SU-DHL-6 (cell line): ENCODE results near the gene ZC3H14.

Experiments used
- H2AFZ ChIP-seq: fragments of 200-600 bp; sonication (generic); 2 replicates; pipeline ENCODE4 v1.6.1; 2014; ENCODE audit warnings: low read depth, mild to moderate bottlenecking, moderate library complexity, mixed read lengths, antibody characterized with exemption, low read length; ENCODE audit not compliant: severe bottlenecking
- H3F3A ChIP-seq: fragments of 200-600 bp; shearing (Covaris generic); 2 replicates; pipeline ENCODE4 v1.6.0; 2016; ENCODE audit warnings: antibody characterized with exemption, mild to moderate bottlenecking; ENCODE audit not compliant: insufficient read depth
- H3K27ac ChIP-seq: fragments of 200-600 bp; sonication (generic); 2 replicates; pipeline ENCODE4 v1.5.1; 2016; ENCODE audit warnings: low read depth, mild to moderate bottlenecking, low read length, moderate library complexity, mixed read lengths
- H3K27me3 ChIP-seq: fragments of 200-600 bp; sonication (generic), shearing (Covaris generic); 2 replicates; pipeline ENCODE4 v1.6.0; 2014; ENCODE audit warnings: mild to moderate bottlenecking, low read length
- H3K36me3 ChIP-seq: fragments of 200-600 bp; sonication (generic); 2 replicates; pipeline ENCODE4 v1.6.1; 2014; ENCODE audit warnings: mild to moderate bottlenecking, low read length, mixed read lengths
- H3K4me2 ChIP-seq: fragments of 300-600, 200-600 bp; shearing (Covaris generic), sonication (generic); 2 replicates; pipeline ENCODE4 v1.6.0; 2014; ENCODE audit warnings: low read length, low read depth, mild to moderate bottlenecking; ENCODE audit not compliant: poor library complexity, severe bottlenecking
- H3K4me3 ChIP-seq: fragments of 200-600 bp; sonication (generic); 2 replicates; pipeline ENCODE4 v1.5.1; 2014; ENCODE audit warnings: antibody characterized with exemption, low read length, mild to moderate bottlenecking, mixed read lengths; ENCODE audit not compliant: insufficient read depth, poor library complexity, severe bottlenecking
- H3K79me2 ChIP-seq: fragments of 200-600 bp; sonication (generic); 2 replicates; pipeline ENCODE4 v1.6.1; 2014; ENCODE audit warnings: mild to moderate bottlenecking, low read length, moderate library complexity; ENCODE audit not compliant: insufficient read depth
- H3K9ac ChIP-seq: fragments of 200-600 bp; sonication (generic); 2 replicates; pipeline ENCODE4 v1.7.0; 2014; ENCODE audit warnings: mild to moderate bottlenecking, low read length
- H3K9me2 ChIP-seq: fragments of 200-600 bp; sonication (generic); replicated peaks from 2 replicates; pipeline ENCODE4 v1.6.1; 2014; ENCODE audit warnings: low read length; ENCODE audit not compliant: insufficient read depth
- H3K9me3 ChIP-seq: fragments of 200-600 bp; sonication (generic); 2 replicates; pipeline ENCODE4 v1.6.1; 2014; ENCODE audit warnings: low read length, mixed read lengths; ENCODE audit not compliant: insufficient read depth
- H4K20me1 ChIP-seq: fragments of 200-600 bp; sonication (generic); 2 replicates; pipeline ENCODE4 v1.6.1; 2014; ENCODE audit warnings: low read depth, mild to moderate bottlenecking, antibody characterized with exemption, low read length, moderate library complexity, mixed read lengths
- CTCF ChIP-seq: fragments of 200-600 bp; sonication (generic); IDR thresholded peaks from one replicate; pipeline ENCODE4 v1.5.1; 2017; ENCODE audit warnings: antibody characterized with exemption, mild to moderate bottlenecking, low read length, moderate library complexity; ENCODE audit not compliant: insufficient read depth, poor library complexity, severe bottlenecking
- EZH2phosphoT487 ChIP-seq: fragments of 200-600 bp; sonication (generic), shearing (Covaris generic); conservative IDR thresholded peaks from 2 replicates; pipeline ENCODE4 v1.6.1; 2018; ENCODE audit warnings: mild to moderate bottlenecking, antibody characterized with exemption, low read length, moderate library complexity, mixed read lengths

The ZC3H14 gene

GRCh38 chr14:88568196-88568595 lies 5.4 kb downstream of the ZC3H14 start:
- Histone ChIP-seq H3K9me3 (no peaks in the 10 kb centered on the region), H3F3A (peaks cover 4% of the 10 kb centered on the region; the same call in 1 of the 2 replicates), H2AFZ (no peak overlapping the region), H3K27me3 (no peaks in the 10 kb centered on the region), H3K4me3 (no peak overlapping the region), H3K27ac (no peak overlapping the region), H3K9me2 (no peaks in the 10 kb centered on the region), H3K4me2 (no peak overlapping the region), H4K20me1 (no peaks in the 10 kb centered on the region), H3K9ac (no peak overlapping the region), H3K79me2 (peaks cover 22% of the 10 kb centered on the region; the same call in 1 of the 2 replicates), H3K36me3 (peaks cover 30% of the 10 kb centered on the region)
- TF ChIP-seq EZH2phosphoT487 (no peak), CTCF (no peak)

- Histone ChIP-seq H3K27ac (no peak overlapping the region), H3F3A (peaks cover 4% of the 10 kb centered on the region; the same call in 1 of the 2 replicates), H3K4me3 (no peak overlapping the region), H3K36me3 (peaks cover 41% of the 10 kb centered on the region), H3K4me2 (no peak overlapping the region), H3K9me3 (no peaks in the 10 kb centered on the region), H2AFZ (no peak overlapping the region), H3K9ac (no peak overlapping the region), H4K20me1 (no peaks in the 10 kb centered on the region), H3K27me3 (no peaks in the 10 kb centered on the region), H3K9me2 (no peaks in the 10 kb centered on the region), H3K79me2 (no peaks in the 10 kb centered on the region)
- TF ChIP-seq CTCF, result no peak
- no peak for TF ChIP-seq EZH2phosphoT487
Measured at GRCh38 chr14:88572117-88572516, 9.3 kb downstream of the ZC3H14 start.

GRCh38 chr14:88576222-88576621 lies 13.4 kb downstream of the ZC3H14 start:
- Histone ChIP-seq H2AFZ (no peak overlapping the region), H3K4me3 (no peak overlapping the region), H3K27me3 (no peaks in the 10 kb centered on the region), H3K9me2 (no peaks in the 10 kb centered on the region), H3K9me3 (no peaks in the 10 kb centered on the region), H3K79me2 (no peaks in the 10 kb centered on the region), H3K9ac (no peak overlapping the region), H3K36me3 (peaks cover 39% of the 10 kb centered on the region), H3K4me2 (no peak overlapping the region), H3K27ac (no peak overlapping the region), H4K20me1 (no peaks in the 10 kb centered on the region), H3F3A (peaks cover under 1% of the 10 kb centered on the region; the same call in 1 of the 2 replicates)
- TF ChIP-seq CTCF, result no peak
- TF ChIP-seq EZH2phosphoT487, result no peak
